ENCODE measurements around the gene CPNE9. TPM values are rescaled to one million over a fixed set of nuclear protein-coding genes. Genes with fewer than 3 reads are reported as not detected.

The CPNE9 gene
- total and polyA plus RNA-seq, 2 of the 13 experiments (the other 11 are each of a cell fraction or from before 2014, with no cell fraction given): 0.20 TPM; not detected in 1

GRCh38 chr3:9750556-9751411 lies 47.2 kb downstream of the CPNE9 start (continued):
- TF ChIP-seq HINFP (CRISPR knock-in tag; IDR thresholded peaks at IDR 0.05; ENCODE audit: low read depth): no peak
- no peak for TF ChIP-seq GABPA (IDR thresholded peaks at IDR 0.05; ENCODE audit: low read depth, low read length)
- no peak for TF ChIP-seq GABPA (CRISPR knock-in tag; IDR thresholded peaks at IDR 0.05; ENCODE audit: low read depth)
- no peak for TF ChIP-seq MYNN (CRISPR knock-in tag; IDR thresholded peaks at IDR 0.05; ENCODE audit: low read depth)
- no peak for TF ChIP-seq MLLT10 (CRISPR knock-in tag; IDR thresholded peaks at IDR 0.05)
- TF ChIP-seq MXD4 (CRISPR knock-in tag; IDR thresholded peaks at IDR 0.05): peak; percentile 63; the same call in 1 of the 2 replicates
- no peak for TF ChIP-seq ARID2 (CRISPR knock-in tag; IDR thresholded peaks at IDR 0.05; ENCODE audit: borderline replicate concordance)
- TF ChIP-seq, protein P1, sequence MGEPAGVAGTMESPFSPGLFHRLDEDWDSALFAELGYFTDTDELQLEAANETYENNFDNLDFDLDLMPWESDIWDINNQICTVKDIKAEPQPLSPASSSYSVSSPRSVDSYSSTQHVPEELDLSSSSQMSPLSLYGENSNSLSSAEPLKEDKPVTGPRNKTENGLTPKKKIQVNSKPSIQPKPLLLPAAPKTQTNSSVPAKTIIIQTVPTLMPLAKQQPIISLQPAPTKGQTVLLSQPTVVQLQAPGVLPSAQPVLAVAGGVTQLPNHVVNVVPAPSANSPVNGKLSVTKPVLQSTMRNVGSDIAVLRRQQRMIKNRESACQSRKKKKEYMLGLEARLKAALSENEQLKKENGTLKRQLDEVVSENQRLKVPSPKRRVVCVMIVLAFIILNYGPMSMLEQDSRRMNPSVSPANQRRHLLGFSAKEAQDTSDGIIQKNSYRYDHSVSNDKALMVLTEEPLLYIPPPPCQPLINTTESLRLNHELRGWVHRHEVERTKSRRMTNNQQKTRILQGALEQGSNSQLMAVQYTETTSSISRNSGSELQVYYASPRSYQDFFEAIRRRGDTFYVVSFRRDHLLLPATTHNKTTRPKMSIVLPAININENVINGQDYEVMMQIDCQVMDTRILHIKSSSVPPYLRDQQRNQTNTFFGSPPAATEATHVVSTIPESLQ (CRISPR knock-in tag; conservative IDR thresholded peaks at IDR 0.05): no peak
- TF ChIP-seq ZNF224 (CRISPR knock-in tag; IDR thresholded peaks at IDR 0.05): no peak
- TF ChIP-seq, protein P2, sequence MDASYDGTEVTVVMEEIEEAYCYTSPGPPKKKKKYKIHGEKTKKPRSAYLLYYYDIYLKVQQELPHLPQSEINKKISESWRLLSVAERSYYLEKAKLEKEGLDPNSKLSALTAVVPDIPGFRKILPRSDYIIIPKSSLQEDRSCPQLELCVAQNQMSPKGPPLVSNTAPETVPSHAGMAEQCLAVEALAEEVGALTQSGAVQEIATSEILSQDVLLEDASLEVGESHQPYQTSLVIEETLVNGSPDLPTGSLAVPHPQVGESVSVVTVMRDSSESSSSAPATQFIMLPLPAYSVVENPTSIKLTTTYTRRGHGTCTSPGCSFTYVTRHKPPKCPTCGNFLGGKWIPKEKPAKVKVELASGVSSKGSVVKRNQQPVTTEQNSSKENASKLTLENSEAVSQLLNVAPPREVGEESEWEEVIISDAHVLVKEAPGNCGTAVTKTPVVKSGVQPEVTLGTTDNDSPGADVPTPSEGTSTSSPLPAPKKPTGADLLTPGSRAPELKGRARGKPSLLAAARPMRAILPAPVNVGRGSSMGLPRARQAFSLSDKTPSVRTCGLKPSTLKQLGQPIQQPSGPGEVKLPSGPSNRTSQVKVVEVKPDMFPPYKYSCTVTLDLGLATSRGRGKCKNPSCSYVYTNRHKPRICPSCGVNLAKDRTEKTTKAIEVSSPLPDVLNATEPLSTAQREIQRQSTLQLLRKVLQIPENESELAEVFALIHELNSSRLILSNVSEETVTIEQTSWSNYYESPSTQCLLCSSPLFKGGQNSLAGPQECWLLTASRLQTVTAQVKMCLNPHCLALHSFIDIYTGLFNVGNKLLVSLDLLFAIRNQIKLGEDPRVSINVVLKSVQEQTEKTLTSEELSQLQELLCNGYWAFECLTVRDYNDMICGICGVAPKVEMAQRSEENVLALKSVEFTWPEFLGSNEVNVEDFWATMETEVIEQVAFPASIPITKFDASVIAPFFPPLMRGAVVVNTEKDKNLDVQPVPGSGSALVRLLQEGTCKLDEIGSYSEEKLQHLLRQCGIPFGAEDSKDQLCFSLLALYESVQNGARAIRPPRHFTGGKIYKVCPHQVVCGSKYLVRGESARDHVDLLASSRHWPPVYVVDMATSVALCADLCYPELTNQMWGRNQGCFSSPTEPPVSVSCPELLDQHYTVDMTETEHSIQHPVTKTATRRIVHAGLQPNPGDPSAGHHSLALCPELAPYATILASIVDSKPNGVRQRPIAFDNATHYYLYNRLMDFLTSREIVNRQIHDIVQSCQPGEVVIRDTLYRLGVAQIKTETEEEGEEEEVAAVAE (CRISPR knock-in tag; IDR thresholded peaks at IDR 0.05; ENCODE audit: borderline replicate concordance): no peak
- TF ChIP-seq, protein P3, sequence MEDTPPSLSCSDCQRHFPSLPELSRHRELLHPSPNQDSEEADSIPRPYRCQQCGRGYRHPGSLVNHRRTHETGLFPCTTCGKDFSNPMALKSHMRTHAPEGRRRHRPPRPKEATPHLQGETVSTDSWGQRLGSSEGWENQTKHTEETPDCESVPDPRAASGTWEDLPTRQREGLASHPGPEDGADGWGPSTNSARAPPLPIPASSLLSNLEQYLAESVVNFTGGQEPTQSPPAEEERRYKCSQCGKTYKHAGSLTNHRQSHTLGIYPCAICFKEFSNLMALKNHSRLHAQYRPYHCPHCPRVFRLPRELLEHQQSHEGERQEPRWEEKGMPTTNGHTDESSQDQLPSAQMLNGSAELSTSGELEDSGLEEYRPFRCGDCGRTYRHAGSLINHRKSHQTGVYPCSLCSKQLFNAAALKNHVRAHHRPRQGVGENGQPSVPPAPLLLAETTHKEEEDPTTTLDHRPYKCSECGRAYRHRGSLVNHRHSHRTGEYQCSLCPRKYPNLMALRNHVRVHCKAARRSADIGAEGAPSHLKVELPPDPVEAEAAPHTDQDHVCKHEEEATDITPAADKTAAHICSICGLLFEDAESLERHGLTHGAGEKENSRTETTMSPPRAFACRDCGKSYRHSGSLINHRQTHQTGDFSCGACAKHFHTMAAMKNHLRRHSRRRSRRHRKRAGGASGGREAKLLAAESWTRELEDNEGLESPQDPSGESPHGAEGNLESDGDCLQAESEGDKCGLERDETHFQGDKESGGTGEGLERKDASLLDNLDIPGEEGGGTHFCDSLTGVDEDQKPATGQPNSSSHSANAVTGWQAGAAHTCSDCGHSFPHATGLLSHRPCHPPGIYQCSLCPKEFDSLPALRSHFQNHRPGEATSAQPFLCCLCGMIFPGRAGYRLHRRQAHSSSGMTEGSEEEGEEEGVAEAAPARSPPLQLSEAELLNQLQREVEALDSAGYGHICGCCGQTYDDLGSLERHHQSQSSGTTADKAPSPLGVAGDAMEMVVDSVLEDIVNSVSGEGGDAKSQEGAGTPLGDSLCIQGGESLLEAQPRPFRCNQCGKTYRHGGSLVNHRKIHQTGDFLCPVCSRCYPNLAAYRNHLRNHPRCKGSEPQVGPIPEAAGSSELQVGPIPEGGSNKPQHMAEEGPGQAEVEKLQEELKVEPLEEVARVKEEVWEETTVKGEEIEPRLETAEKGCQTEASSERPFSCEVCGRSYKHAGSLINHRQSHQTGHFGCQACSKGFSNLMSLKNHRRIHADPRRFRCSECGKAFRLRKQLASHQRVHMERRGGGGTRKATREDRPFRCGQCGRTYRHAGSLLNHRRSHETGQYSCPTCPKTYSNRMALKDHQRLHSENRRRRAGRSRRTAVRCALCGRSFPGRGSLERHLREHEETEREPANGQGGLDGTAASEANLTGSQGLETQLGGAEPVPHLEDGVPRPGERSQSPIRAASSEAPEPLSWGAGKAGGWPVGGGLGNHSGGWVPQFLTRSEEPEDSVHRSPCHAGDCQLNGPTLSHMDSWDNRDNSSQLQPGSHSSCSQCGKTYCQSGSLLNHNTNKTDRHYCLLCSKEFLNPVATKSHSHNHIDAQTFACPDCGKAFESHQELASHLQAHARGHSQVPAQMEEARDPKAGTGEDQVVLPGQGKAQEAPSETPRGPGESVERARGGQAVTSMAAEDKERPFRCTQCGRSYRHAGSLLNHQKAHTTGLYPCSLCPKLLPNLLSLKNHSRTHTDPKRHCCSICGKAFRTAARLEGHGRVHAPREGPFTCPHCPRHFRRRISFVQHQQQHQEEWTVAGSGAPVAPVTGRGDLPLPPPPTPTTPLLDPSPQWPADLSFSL (CRISPR knock-in tag; IDR thresholded peaks at IDR 0.05): no peak
- TF ChIP-seq RARG (CRISPR knock-in tag; IDR thresholded peaks at IDR 0.05; ENCODE audit: low read depth): no peak
- no peak for TF ChIP-seq ZEB1 (IDR thresholded peaks at IDR 0.05; ENCODE audit: insufficient replicate concordance, low read depth)
- no peak for TF ChIP-seq ZNF138 (CRISPR knock-in tag; IDR thresholded peaks at IDR 0.05; ENCODE audit: low read depth)

All from HepG2 (cell line).